GM23338 (cell line): Measurements from ENCODE around the gene PANK4.

Experiments
- EZH2 ChIP-seq: fragments of 200-600 bp; sonication (generic); IDR thresholded peaks from one replicate; pipeline ENCODE4 v1.8.0; 2017; ENCODE audit warnings: antibody characterized with exemption, mild to moderate bottlenecking, low read depth; ENCODE audit not compliant: unreplicated experiment
- EZH2phosphoT487 ChIP-seq: fragments of 200-600 bp; sonication (generic); IDR thresholded peaks from one replicate; pipeline ENCODE4 v1.8.1; 2018; ENCODE audit warnings: antibody characterized with exemption; ENCODE audit not compliant: unreplicated experiment
- JUNB ChIP-seq: IDR thresholded peaks from one replicate; pipeline ENCODE4 v1.6.1; 2016; ENCODE audit warnings: antibody characterized with exemption; ENCODE audit not compliant: unreplicated experiment
- POLR2AphosphoS5 ChIP-seq: IDR thresholded peaks from 2 replicates; pipeline ENCODE4 v1.6.1; 2016; ENCODE audit warnings: antibody characterized with exemption, low read depth
- ZNF114 ChIP-seq: fragments of 250-450 bp; sonication (Bioruptor Pico); IDR thresholded peaks from 2 replicates; pipeline ENCODE4 v1.5.0; 2020; ENCODE audit warnings: mild to moderate bottlenecking, moderate library complexity
- ZNF462 ChIP-seq: fragments of 250-450 bp; sonication (Bioruptor Pico); IDR thresholded peaks from 2 replicates; pipeline ENCODE4 v1.5.0; 2020; ENCODE audit warnings: mild to moderate bottlenecking, moderate library complexity
- TF ChIP-seq, protein P1 (sequence below), 2 experiments: fragments of 200-600 bp in 1 of 2; sonication (generic) in 1 of 2; conservative IDR thresholded peaks; 2 replicates each; pipeline versions ENCODE4 v1.5.1 to v1.6.1; 2016 to 2017; ENCODE audit warnings: antibody characterized with exemption in 2 of 2, low read depth in 2 of 2, mild to moderate bottlenecking in 2 of 2, moderate library complexity in 1 of 2
- TF ChIP-seq, protein P2 (sequence below): IDR thresholded peaks from one replicate; pipeline ENCODE4 v1.6.1; 2018; ENCODE audit warnings: antibody characterized with exemption; ENCODE audit not compliant: unreplicated experiment

DNA sequence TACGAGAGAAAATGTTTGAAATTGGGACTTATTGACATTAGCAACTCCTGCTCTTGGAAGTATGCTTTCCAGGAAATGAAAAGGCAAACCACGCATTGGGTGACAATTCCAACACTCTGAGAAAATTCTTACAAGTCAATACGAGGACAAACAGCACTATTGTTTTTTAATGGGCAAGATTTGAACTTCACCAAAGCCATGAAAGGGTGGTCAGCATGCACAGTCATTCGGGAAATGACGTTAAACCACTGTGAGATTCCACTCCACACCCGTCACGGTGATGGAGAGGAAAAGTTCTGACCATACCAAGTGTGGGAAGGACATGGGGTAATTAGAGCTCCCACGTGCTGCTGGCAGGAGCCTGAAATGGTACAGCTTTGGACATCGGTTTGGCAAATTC lies 48.0 kb upstream of the PANK4 start:
- TF ChIP-seq, protein P1, sequence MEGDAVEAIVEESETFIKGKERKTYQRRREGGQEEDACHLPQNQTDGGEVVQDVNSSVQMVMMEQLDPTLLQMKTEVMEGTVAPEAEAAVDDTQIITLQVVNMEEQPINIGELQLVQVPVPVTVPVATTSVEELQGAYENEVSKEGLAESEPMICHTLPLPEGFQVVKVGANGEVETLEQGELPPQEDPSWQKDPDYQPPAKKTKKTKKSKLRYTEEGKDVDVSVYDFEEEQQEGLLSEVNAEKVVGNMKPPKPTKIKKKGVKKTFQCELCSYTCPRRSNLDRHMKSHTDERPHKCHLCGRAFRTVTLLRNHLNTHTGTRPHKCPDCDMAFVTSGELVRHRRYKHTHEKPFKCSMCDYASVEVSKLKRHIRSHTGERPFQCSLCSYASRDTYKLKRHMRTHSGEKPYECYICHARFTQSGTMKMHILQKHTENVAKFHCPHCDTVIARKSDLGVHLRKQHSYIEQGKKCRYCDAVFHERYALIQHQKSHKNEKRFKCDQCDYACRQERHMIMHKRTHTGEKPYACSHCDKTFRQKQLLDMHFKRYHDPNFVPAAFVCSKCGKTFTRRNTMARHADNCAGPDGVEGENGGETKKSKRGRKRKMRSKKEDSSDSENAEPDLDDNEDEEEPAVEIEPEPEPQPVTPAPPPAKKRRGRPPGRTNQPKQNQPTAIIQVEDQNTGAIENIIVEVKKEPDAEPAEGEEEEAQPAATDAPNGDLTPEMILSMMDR (conservative IDR thresholded peaks at IDR 0.05; ENCODE audit: low read depth in 2 of 2), result no peak
- no peak for TF ChIP-seq EZH2phosphoT487
- no peak for TF ChIP-seq POLR2AphosphoS5
- TF ChIP-seq ZNF114 (CRISPR knock-in tag), result no peak
- TF ChIP-seq, protein P2, sequence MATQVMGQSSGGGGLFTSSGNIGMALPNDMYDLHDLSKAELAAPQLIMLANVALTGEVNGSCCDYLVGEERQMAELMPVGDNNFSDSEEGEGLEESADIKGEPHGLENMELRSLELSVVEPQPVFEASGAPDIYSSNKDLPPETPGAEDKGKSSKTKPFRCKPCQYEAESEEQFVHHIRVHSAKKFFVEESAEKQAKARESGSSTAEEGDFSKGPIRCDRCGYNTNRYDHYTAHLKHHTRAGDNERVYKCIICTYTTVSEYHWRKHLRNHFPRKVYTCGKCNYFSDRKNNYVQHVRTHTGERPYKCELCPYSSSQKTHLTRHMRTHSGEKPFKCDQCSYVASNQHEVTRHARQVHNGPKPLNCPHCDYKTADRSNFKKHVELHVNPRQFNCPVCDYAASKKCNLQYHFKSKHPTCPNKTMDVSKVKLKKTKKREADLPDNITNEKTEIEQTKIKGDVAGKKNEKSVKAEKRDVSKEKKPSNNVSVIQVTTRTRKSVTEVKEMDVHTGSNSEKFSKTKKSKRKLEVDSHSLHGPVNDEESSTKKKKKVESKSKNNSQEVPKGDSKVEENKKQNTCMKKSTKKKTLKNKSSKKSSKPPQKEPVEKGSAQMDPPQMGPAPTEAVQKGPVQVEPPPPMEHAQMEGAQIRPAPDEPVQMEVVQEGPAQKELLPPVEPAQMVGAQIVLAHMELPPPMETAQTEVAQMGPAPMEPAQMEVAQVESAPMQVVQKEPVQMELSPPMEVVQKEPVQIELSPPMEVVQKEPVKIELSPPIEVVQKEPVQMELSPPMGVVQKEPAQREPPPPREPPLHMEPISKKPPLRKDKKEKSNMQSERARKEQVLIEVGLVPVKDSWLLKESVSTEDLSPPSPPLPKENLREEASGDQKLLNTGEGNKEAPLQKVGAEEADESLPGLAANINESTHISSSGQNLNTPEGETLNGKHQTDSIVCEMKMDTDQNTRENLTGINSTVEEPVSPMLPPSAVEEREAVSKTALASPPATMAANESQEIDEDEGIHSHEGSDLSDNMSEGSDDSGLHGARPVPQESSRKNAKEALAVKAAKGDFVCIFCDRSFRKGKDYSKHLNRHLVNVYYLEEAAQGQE, result no peak
- TF ChIP-seq ZNF462 (CRISPR knock-in tag), result no peak
- TF ChIP-seq JUNB, result no peak
- TF ChIP-seq EZH2, result no peak
